ENCODE measurements around the gene UGCG.

UGCG gene

GRCh38 chr9:111978616-111979015 lies 82.0 kb downstream of the UGCG start:
- in situ Hi-C loops (cut with MboI; ENCODE audit: low sequenced_read_pairs), result no loop called here

DNA sequence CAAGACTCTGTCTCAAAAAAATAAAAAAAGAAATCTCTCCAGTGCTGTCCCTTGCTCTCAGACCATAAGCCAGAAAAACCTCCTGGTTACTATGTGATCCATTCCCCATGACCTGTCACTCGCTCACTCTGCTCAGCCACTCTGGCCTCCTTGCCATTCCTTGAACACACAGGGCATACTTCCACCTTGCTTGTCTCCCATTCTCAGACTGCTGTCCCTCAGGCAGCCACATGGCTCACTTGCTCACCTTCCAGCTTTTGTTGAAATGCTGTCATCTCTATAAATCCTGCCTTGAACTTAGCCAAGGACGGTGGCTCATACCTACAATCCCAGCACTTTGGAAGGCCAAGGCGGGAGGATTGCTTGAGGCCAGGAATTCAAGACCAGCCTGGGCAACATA lies 82.9 kb downstream of the UGCG start:
- in situ Hi-C loops (cut with MboI; ENCODE audit: low sequenced_read_pairs), result no loop called here

- in situ Hi-C loops (cut with MboI; ENCODE audit: low sequenced_read_pairs), result no loop called here
Measured at GRCh38 chr9:111980398-111980797, 83.8 kb downstream of the UGCG start.

DNA sequence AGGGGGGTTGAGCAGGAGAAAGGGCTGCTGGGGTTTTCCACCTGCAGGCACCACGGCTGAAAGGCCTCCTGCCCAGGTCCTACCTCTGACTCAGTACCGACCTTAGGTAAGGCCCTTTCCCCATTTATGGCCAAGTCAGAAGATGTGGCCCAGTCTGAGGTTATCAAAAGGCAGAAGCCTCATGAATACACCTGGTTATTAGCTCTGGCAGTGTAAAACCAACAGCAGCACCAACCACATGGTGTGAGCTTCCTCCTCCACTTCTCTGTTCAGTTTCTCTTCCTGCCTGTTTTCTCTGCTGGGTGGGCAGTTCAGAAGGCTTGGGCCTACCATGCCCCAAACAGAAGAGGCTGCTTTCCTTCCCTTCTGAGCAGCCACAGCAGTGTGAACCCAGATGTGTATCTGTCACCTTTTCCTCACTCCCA lies 86.9 kb downstream of the UGCG start:
- in situ Hi-C loops (cut with MboI; ENCODE audit: low sequenced_read_pairs), result no loop called here

GRCh38 chr9:111984086-111984802 lies 87.6 kb downstream of the UGCG start:
- in situ Hi-C loops (cut with MboI; ENCODE audit: low sequenced_read_pairs), result no loop called here

Data from HL-60/S4 treated with phorbol 12-myristate 13-acetate at 8.2 ng/mL for 4 days and 3 days (cell line).